HepG2 (cell line): Measurements from ENCODE around the gene RTBDN. TPM values are rescaled to one million over a fixed set of nuclear protein-coding genes. Genes with fewer than 3 reads are reported as not detected.

Experiments used
- ATRX ChIP-seq: sonication (generic); formaldehyde crosslinking; IDR thresholded peaks from 2 replicates; pipeline ENCODE4 v1.4.0; 2020; ENCODE audit warnings: missing genetic modification reagents, borderline replicate concordance
- HES4 ChIP-seq: sonication (generic); formaldehyde crosslinking; IDR thresholded peaks from 2 replicates; pipeline ENCODE4 v1.9.0; 2021; ENCODE audit warnings: mild to moderate bottlenecking, missing genetic modification reagents, borderline replicate concordance
- HOXA7 ChIP-seq: sonication (generic); formaldehyde crosslinking; IDR thresholded peaks from 2 replicates; pipeline ENCODE4 v1.8.1; 2022; ENCODE audit warnings: mild to moderate bottlenecking, missing genetic modification reagents, moderate library complexity
- JUN ChIP-seq: sonication (generic); formaldehyde crosslinking; IDR thresholded peaks from 2 replicates; pipeline ENCODE4 v1.4.0; 2020; ENCODE audit warnings: mild to moderate bottlenecking, missing genetic modification reagents
- NFE2L2 ChIP-seq: fragments of 150-350 bp; IDR thresholded peaks from 2 replicates; pipeline ENCODE4 v1.6.1; 2014; ENCODE audit warnings: low read length
- PHF21A ChIP-seq: sonication (generic); formaldehyde crosslinking; IDR thresholded peaks from 2 replicates; pipeline ENCODE4 v1.5.0; 2020; ENCODE audit warnings: mild to moderate bottlenecking, missing genetic modification reagents
- RELA ChIP-seq: sonication (generic); formaldehyde crosslinking; IDR thresholded peaks from 2 replicates; pipeline ENCODE4 v1.4.0; 2020; ENCODE audit warnings: missing genetic modification reagents
- SNAPC5 ChIP-seq: sonication (generic); formaldehyde crosslinking; IDR thresholded peaks from 2 replicates; pipeline ENCODE4 v1.8.1; 2023; ENCODE audit warnings: mild to moderate bottlenecking, missing genetic modification reagents, borderline replicate concordance
- TCF12 ChIP-seq, 2 experiments: fragments of 450-650 bp in 1 of 2; sonication (generic) in 1 of 2; formaldehyde crosslinking in 1 of 2; IDR thresholded peaks; 2 replicates each; pipeline versions ENCODE4 v1.6.1 to v1.8.0; 2017 to 2022; ENCODE audit warnings: antibody characterized with exemption in 1 of 2, mild to moderate bottlenecking in 1 of 2, missing genetic modification reagents in 1 of 2, moderate library complexity in 1 of 2
- THYN1 ChIP-seq: sonication (generic); formaldehyde crosslinking; IDR thresholded peaks from 2 replicates; pipeline ENCODE4 v1.8.1; 2023; ENCODE audit warnings: low read depth, mild to moderate bottlenecking, moderate library complexity, missing genetic modification reagents, borderline replicate concordance
- ZBTB38 ChIP-seq: sonication (generic); formaldehyde crosslinking; IDR thresholded peaks from 2 replicates; pipeline ENCODE4 v1.5.1; 2020; ENCODE audit warnings: mild to moderate bottlenecking, missing genetic modification reagents
- ZNF407 ChIP-seq: sonication (generic); formaldehyde crosslinking; IDR thresholded peaks from one replicate; pipeline ENCODE4 v1.5.1; 2020; ENCODE audit warnings: mild to moderate bottlenecking, missing genetic modification reagents; ENCODE audit errors: not compliant biosample characterization
- ZNF414 ChIP-seq: sonication (generic); formaldehyde crosslinking; IDR thresholded peaks from 2 replicates; pipeline ENCODE4 v1.5.0; 2020; ENCODE audit warnings: missing genetic modification reagents
- ZNF503 ChIP-seq: sonication (generic); formaldehyde crosslinking; IDR thresholded peaks from 2 replicates; pipeline ENCODE4 v1.4.0; 2020; ENCODE audit warnings: missing genetic modification reagents
- ZNF770 ChIP-seq: sonication (generic); formaldehyde crosslinking; IDR thresholded peaks from 2 replicates; pipeline ENCODE4 v1.5.0; 2020; ENCODE audit warnings: mild to moderate bottlenecking, missing genetic modification reagents
- ZSCAN25 ChIP-seq: sonication (generic); formaldehyde crosslinking; IDR thresholded peaks from 2 replicates; pipeline ENCODE4 v1.8.0; 2022; ENCODE audit warnings: mild to moderate bottlenecking, missing genetic modification reagents
- polyA plus RNA-seq, 8 experiments: library from polyadenylated mRNA; depleted of rRNA in 3 of 8; stranded (reverse) in 7 of 8; unstranded in 1 of 8; fragments of >200 nt; fragmentation: Illumina TruSeq in 4 of 8; extraction: Trizol in 4 of 8; gene quantifications; 2 replicates each; pipeline versions ENCODE4 v1.2.1 to v1.2.3, GENCODE V29; 2011 to 2016; ENCODE audit warnings: low read depth in 4 of 8, missing spikeins in 1 of 8, mixed read lengths in 1 of 8; ENCODE audit not compliant: insufficient read depth in 1 of 8
- total RNA-seq, 5 experiments: library from RNA; depleted of rRNA; stranded (reverse); fragments of >200 nt; fragmentation: Illumina TruSeq; extraction: Trizol; gene quantifications; 2 replicates each; pipeline ENCODE4 v1.2.3, GENCODE V29; 2016; ENCODE audit warnings: low read depth in 1 of 5

Gene RTBDN
- total and polyA plus RNA-seq, 2 of the 13 experiments (the other 11 are each of a cell fraction or from before 2014, with no cell fraction given), result 0.27 to 0.48 TPM

GRCh38 chr19:12789904-12790619 is 44.3 kb downstream of the RTBDN start (continued):
- TF ChIP-seq ZNF407 (CRISPR knock-in tag), result no peak
- no peak for TF ChIP-seq SNAPC5 (CRISPR knock-in tag)
- TF ChIP-seq ZNF770 (CRISPR knock-in tag), result peak; percentile 79
- no peak for TF ChIP-seq ZSCAN25 (CRISPR knock-in tag)
- TF ChIP-seq HES4 (CRISPR knock-in tag), result no peak
- no peak for TF ChIP-seq THYN1 (CRISPR knock-in tag)
- TF ChIP-seq TCF12 (IDR thresholded peaks at IDR 0.05), result no peak
- TF ChIP-seq TCF12 (CRISPR knock-in tag; IDR thresholded peaks at IDR 0.05), result no peak
- no peak for TF ChIP-seq ATRX
- no peak for TF ChIP-seq ZBTB38
- TF ChIP-seq JUN (CRISPR knock-in tag), result no peak
- no peak for TF ChIP-seq RELA (CRISPR knock-in tag)
- TF ChIP-seq PHF21A (CRISPR knock-in tag), result peak; percentile 53; the same call in 1 of the 2 replicates
- no peak for TF ChIP-seq NFE2L2
- TF ChIP-seq HOXA7 (CRISPR knock-in tag), result no peak
- no peak for TF ChIP-seq ZNF503 (CRISPR knock-in tag)
- TF ChIP-seq ZNF414 (CRISPR knock-in tag), result no peak
